Stimulated activated CD4-positive, alpha-beta T cell treated with anti-CD3 and anti-CD28 coated beads, TNF-alpha, amount 100 ng/mL, for 4 hours (primary cell): ENCODE results near the gene UBAC1.

Experiments
- DNase-seq, 3 experiments: peaks; one replicate each; pipeline ENCODE4 v3.0.0-alpha.2; 2020; ENCODE audit warnings: low read depth in 3 of 3

UBAC1 gene

GRCh38 chr9:135993765-135994500 is 32.8 kb upstream of the UBAC1 start:
- no peak for DNase-seq

GRCh38 chr9:135993409-135993742 is 32.2 kb upstream of the UBAC1 start:
- no peak for DNase-seq

GRCh38 chr9:135992486-135993408 is 31.6 kb upstream of the UBAC1 start:
- DNase-seq: no peak

GRCh38 chr9:135991771-135992170 is 30.6 kb upstream of the UBAC1 start:
- no peak for DNase-seq

GRCh38 chr9:135990468-135991429 is 29.6 kb upstream of the UBAC1 start:
- DNase-seq: peak in 1 of 3 experiments; percentile 14

- peak in 1 of 3 experiments; percentile 9 for DNase-seq
Measured at GRCh38 chr9:135989722-135990467, 28.7 kb upstream of the UBAC1 start.

- DNase-seq: no peak
Measured at GRCh38 chr9:135989157-135989556, 28.0 kb upstream of the UBAC1 start.

GRCh38 chr9:135988493-135988892 is 27.3 kb upstream of the UBAC1 start:
- no peak for DNase-seq

- DNase-seq: no peak
Measured at GRCh38 chr9:135987838-135988404, 26.7 kb upstream of the UBAC1 start.

- no peak for DNase-seq
Measured at GRCh38 chr9:135986605-135987004, 25.4 kb upstream of the UBAC1 start.

GRCh38 chr9:135985889-135986288 is 24.7 kb upstream of the UBAC1 start:
- no peak for DNase-seq

GRCh38 chr9:135985459-135985774 is 24.2 kb upstream of the UBAC1 start:
- DNase-seq: no peak

GRCh38 chr9:135984072-135984710 is 23.0 kb upstream of the UBAC1 start:
- no peak for DNase-seq

- DNase-seq: no peak
Measured at GRCh38 chr9:135983208-135984071, 22.3 kb upstream of the UBAC1 start.

- DNase-seq: no peak
Measured at GRCh38 chr9:135982499-135983207, 21.5 kb upstream of the UBAC1 start.

GRCh38 chr9:135980926-135981630 is 19.9 kb upstream of the UBAC1 start:
- DNase-seq: no peak

GRCh38 chr9:135979547-135980166 is 18.5 kb upstream of the UBAC1 start:
- DNase-seq: no peak
